HepG2 (cell line): Measurements from ENCODE around the gene PCP4. TPM values are rescaled to one million over a fixed set of nuclear protein-coding genes. Genes with fewer than 3 reads are reported as not detected.

Experiments
- ATF7 ChIP-seq, 2 experiments: fragments of 450-650 bp in 1 of 2; sonication (generic) in 1 of 2; formaldehyde crosslinking in 1 of 2; IDR thresholded peaks; 2 replicates each; pipeline versions ENCODE4 v1.4.0 to v1.6.1; 2016 to 2020; ENCODE audit warnings: antibody characterized with exemption in 1 of 2, mild to moderate bottlenecking in 1 of 2, missing genetic modification reagents in 1 of 2
- JUNB ChIP-seq: sonication (generic); formaldehyde crosslinking; IDR thresholded peaks from 2 replicates; pipeline ENCODE4 v1.8.0; 2022; ENCODE audit warnings: missing genetic modification reagents, mild to moderate bottlenecking, borderline replicate concordance
- ZBTB49 ChIP-seq: sonication (generic); formaldehyde crosslinking; IDR thresholded peaks from 2 replicates; pipeline ENCODE4 v1.4.0; 2020; ENCODE audit warnings: missing genetic modification reagents, borderline replicate concordance
- ZNF234 ChIP-seq: sonication (generic); formaldehyde crosslinking; conservative IDR thresholded peaks from 2 replicates; pipeline ENCODE4 v1.5.1; 2020; ENCODE audit warnings: mild to moderate bottlenecking, missing genetic modification reagents
- ZNF280D ChIP-seq: sonication (generic); formaldehyde crosslinking; IDR thresholded peaks from 2 replicates; pipeline ENCODE4 v1.5.1; 2020; ENCODE audit warnings: mild to moderate bottlenecking, missing genetic modification reagents
- ZNF672 ChIP-seq: sonication (generic); formaldehyde crosslinking; IDR thresholded peaks from 2 replicates; pipeline ENCODE4 v1.8.1; 2022; ENCODE audit warnings: missing genetic modification reagents
- ZNF777 ChIP-seq: sonication (generic); formaldehyde crosslinking; IDR thresholded peaks from 2 replicates; pipeline ENCODE4 v1.4.0; 2020; ENCODE audit warnings: missing genetic modification reagents
- ZSCAN30 ChIP-seq: sonication (generic); formaldehyde crosslinking; IDR thresholded peaks from 2 replicates; pipeline ENCODE4 v1.5.0; 2020; ENCODE audit warnings: mild to moderate bottlenecking, missing genetic modification reagents
- polyA plus RNA-seq, 8 experiments: library from polyadenylated mRNA; depleted of rRNA in 3 of 8; stranded (reverse) in 7 of 8; unstranded in 1 of 8; fragments of >200 nt; fragmentation: Illumina TruSeq in 4 of 8; extraction: Trizol in 4 of 8; gene quantifications; 2 replicates each; pipeline versions ENCODE4 v1.2.1 to v1.2.3, GENCODE V29; 2011 to 2016; ENCODE audit warnings: low read depth in 4 of 8, missing spikeins in 1 of 8, mixed read lengths in 1 of 8; ENCODE audit not compliant: insufficient read depth in 1 of 8
- total RNA-seq, 5 experiments: library from RNA; depleted of rRNA; stranded (reverse); fragments of >200 nt; fragmentation: Illumina TruSeq; extraction: Trizol; gene quantifications; 2 replicates each; pipeline ENCODE4 v1.2.3, GENCODE V29; 2016; ENCODE audit warnings: low read depth in 1 of 5

The PCP4 gene
- total and polyA plus RNA-seq, 2 of the 13 experiments (the other 11 are each of a cell fraction or from before 2014, with no cell fraction given): not detected

GRCh38 chr21:39852726-39853500, 14.3 kb upstream of the PCP4 start (continued):
- no peak for TF ChIP-seq ZNF280D
- no peak for TF ChIP-seq ATF7 (IDR thresholded peaks at IDR 0.05)
- TF ChIP-seq ATF7 (CRISPR knock-in tag; IDR thresholded peaks at IDR 0.05): no peak
- TF ChIP-seq ZNF672 (CRISPR knock-in tag): no peak
- TF ChIP-seq ZNF234 (CRISPR knock-in tag): no peak
- TF ChIP-seq ZBTB49 (CRISPR knock-in tag): no peak
- TF ChIP-seq ZNF777: no peak
- no peak for TF ChIP-seq ZSCAN30 (CRISPR knock-in tag)
- TF ChIP-seq JUNB (CRISPR knock-in tag): no peak
